H4 (cell line): ENCODE data around the gene PTPRU. TPM values are rescaled to one million over a fixed set of nuclear protein-coding genes. Genes with fewer than 3 reads are reported as not detected.
"Not testable (repeated sequence)": the region's sequence is repeated elsewhere in the genome, so short reads cannot be mapped to it uniquely, and the experiment has no call there.

Experiments
- DNase-seq: peaks from one replicate; pipeline ENCODE4 v3.0.0-alpha.2; 2015; ENCODE audit warnings: low spot score
- total RNA-seq: library from RNA; depleted of rRNA; stranded (reverse); fragments of >200 nt; shearing (Covaris generic); gene quantifications from 2 replicates; pipeline ENCODE4 v1.2.3, GENCODE V29; 2014

PTPRU gene
- total RNA-seq, 1 experiment from 2014 or later: 16.2 TPM

DNA sequence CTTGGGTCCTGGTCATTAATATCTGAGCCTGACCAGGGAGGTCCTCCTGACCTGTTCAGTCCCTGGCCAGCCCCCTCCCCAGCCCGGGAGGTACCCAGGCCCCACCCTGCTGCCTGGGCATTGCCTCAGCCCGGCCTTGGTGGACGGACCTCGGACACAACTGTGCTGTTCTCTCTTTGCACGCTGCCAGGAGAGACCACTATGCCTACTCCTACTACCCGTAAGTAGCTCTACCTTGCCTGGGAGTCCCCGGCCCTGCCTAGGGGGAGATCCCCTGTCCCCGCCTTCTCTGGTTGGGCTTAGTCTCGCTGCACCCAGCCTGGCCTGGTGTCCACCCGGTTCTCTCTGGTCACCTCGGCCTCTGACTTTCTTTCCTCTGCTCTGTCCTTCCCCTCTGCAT lies 53.2 kb downstream of the PTPRU start:
- DNase-seq: no peak

DNA sequence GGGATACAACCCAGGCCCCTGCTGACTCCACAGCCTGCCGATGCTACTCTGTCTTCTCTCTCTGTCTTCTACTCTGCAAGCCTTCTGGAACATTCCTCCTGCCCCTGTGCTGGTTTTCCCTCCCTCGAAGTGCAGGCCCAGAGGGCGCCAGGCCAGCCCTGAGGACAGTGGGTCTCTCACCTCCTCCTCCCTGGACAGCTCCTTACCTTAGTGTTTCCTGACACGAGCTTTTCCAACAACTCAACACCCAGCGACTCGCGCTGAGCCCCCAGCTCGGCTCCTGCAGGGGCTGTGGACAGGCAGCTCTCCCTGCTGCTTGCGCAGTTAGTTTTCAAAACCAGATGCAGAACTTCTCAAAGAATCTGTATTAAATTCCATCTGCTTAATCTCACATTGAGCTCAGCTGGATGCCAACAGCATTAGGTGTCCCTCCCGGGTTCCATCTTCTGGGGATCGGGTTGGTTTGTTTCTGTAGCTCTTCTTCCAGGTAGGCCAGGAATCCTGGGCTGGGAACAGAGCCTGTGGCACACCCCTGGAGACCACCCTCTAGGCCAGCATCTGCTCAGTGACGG lies 54.2 kb downstream of the PTPRU start:
- no peak for DNase-seq

DNA sequence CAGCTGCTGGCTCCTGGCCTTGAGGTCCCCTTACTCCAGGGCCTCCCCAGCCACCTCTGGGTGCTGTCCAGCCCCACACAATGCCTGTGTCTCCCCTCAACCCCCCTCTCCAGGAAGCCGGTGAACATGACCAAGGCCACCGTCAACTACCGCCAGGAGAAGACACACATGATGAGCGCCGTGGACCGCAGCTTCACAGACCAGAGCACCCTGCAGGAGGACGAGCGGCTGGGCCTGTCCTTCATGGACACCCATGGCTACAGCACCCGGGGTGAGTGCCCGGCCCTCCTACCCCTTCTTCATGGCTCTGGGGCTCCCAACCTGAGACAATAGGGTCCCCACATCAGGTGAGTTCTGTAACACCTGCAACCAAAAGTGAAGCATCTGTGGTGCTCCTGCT lies 55.4 kb downstream of the PTPRU start:
- no peak for DNase-seq

DNA sequence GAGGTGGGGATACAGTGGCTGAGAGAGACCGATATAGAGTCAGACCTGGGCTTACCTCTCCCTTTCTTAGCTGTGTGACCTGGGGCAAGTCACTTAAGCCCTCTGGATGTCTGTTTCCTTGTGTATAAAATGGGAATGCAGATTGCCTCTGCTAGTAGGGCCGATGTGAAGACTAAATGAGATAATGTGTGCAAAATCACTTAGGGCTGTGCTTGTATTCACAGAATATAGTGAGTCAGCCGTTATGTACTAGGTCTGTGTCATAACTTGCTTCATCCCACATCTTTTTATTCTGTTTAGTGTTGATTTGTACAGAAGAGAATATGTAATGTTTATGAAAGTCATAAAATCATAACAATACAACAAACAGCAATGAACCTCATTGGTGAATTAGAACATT lies 56.0 kb downstream of the PTPRU start:
- no peak for DNase-seq

DNA sequence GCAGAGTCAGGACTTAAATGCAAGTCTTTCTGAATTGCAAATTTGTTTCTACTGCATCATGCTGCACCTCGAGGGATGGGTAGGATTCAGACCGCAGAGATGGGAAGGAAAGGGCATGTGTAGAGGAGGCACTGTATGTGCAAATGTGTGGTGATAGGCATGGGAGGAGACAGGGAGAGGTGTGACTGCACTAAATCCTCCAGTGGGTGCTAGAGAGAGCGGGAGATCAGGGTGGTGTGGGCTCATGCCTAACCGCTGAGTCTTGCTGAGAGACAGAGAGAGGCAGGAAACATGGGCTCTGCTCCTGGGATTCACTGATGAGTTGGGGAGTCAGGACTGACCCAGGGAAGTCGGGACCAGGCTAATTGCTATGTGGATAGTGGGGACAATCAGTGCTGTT lies 61.1 kb downstream of the PTPRU start:
- DNase-seq: no peak

DNA sequence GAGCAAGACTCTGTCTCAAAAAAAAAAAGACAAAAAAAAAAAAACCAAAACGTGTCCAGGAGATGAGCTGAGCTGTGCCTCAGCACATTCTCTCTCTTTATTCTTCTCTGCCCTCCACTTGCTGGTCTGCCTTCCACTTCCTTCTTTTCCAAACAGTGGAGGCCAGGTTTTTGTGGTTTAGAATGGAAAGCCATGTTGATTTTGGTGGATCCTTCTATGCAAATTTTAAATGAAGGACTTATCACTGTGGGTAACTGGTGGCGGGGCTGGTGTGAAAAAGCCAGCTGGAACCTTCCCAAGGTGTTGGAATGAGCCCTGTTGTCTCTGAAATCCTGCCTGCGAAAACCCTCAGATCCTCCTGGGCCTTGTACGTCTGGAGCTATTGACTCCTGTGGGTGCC lies 61.9 kb downstream of the PTPRU start:
- DNase-seq: no peak

DNA sequence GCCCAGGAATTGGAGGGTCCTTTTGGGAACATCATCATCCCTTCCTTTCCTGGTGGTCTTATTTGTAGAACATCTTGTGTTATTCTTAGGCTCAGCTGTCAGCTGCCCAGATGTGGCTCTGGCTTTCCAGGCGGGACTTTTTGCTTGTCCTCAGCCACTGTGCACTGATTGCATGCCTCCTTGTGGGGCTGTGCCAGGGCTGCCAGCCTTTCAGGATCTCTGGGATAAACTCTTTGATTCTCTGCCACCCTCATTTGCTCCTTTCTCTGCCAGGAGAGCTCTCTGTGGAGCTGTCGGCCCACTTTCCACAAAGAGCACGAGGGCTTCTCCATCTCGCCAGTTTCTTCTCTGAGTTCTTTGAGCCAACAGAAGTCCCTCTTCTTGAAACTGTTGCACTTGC lies 63.1 kb downstream of the PTPRU start:
- no peak for DNase-seq

DNA sequence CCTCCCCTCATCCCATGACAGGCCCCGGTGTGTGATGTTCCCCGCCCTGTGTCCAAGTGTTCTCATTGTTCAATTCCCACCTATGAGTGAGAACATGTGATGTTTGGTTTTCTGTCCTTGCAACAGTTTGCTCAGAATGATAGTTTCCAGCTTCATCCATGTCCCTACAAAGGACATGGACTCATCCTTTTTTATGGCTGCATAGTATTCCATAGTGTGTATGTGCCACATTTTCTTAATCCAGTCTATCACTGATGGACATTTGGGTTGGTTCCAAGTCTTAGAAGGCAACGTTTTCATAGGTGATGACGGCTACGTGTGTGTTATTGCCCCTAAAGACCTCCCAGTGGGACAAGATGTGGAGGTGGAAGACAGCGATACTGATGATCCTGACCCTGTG lies 65.4 kb downstream of the PTPRU start:
- not testable (repeated sequence) for DNase-seq

DNA sequence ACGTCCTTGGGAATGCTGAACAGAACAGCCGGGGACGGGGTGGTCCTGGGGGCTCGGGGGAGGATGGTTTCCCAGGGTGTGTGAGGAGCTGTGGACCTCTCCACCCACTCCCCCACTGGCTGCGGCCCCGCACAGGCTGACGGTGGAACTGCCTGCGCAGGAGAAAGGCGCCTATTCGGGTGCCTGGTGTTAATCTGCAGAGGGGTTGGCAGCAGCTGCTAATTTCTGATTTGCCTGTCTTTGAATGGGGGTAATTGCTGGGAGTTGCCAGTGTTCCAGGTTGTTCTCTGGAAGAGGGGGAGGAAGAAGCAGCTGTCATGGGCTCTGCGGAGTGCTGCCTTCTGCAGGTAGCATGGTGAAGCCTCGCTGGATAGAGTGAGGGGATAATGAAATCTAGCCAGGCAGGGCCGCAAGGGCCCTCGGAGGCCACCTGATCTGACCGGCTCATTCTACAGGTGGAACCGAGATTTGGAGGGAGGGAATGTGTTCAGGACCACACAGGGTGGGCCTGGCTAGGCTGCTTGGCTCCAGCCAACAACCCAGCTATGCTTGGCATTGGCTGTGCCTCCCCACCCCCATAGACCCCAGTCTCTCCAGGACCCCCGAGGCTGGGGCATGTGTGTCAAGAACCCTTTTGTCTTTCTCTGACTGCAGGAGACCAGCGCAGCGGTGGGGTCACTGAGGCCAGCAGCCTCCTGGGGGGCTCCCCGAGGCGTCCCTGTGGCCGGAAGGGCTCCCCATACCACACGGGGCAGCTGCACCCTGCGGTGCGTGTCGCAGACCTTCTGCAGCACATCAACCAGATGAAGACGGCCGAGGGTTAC lies 67.1 kb downstream of the PTPRU start:
- no peak for DNase-seq

DNA sequence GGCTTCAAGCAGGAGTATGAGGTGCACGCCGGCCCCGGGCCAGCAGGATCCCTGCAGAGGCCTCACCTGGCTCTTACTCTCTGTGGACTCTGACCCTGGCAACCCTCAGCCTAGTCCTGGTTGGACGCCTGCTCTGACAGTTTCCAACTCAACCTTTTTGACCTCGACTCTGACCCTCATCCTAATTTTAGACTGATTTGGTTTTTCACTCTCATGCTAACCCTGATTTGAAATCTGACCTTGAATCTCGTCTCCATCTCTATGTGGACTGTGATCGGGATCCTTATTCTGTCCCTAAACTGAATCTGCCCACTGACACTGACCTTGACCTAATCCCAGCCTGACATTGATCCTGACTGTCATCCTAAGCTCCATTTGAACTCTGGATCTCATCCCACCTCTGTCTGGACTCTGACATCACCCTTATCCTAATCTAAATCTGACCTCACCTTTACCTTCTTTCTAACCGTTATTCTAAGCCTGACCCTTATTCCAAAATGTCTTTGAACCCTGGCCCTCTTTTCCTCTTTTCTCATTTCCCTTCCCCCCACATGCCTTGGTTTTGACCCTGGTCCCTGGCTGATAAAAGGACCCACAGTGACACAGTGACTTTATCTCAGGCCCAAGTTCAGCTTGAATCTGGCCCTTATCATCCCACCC lies 67.8 kb downstream of the PTPRU start:
- no peak for DNase-seq

DNA sequence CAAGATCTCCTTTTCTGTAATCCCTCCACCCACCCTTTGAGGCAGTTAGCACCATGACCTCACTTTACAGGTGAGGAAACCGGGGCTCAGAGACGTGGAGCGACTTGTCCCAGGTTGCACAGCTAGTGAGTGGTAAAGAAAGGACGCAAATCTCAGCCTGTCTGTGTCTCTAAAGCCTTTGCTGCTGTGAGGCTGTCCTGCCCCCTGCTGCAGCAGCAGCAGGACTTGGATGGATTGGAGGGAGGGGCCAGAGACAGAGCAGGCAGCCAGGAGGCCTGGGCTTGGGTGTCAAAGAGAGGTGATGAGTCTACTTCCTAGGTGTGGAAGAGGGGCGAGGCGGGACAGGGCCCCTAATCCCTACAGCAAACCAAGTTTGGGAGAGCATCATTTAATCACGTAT lies 69.6 kb downstream of the PTPRU start:
- DNase-seq: no peak

DNA sequence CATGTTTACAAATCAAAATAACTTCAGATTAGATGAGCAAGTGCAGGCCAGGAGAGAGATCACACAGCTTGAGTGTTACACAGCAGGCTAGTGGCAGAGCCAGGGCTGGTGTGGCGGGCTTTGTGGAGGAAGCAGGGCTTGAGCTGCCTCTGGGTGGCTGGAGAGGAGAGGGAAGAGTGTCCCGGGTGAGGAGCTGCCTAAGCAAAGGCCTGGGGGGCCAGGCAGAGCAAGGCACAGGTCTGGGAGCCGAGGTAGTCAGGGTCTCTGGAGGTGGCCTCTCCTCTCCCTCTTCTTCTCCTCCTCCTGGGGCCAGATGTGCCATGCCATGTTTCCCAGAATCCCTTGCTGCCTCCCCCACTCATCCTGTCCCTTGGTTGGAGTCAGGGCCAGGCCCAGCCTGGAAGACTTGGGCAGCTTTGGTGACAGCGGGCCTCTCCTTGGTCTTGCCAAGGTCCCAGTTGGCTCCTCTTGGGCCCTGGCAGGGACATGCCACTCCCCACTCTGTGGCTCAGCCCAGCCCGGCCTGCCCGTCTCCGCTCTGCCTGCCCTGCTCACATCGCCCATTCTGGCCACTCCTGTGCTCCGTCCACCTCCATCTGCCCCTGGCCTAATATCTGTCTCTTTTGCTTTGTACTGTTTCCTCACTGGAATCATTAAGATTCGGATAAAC lies 70.3 kb downstream of the PTPRU start:
- no peak for DNase-seq

DNA sequence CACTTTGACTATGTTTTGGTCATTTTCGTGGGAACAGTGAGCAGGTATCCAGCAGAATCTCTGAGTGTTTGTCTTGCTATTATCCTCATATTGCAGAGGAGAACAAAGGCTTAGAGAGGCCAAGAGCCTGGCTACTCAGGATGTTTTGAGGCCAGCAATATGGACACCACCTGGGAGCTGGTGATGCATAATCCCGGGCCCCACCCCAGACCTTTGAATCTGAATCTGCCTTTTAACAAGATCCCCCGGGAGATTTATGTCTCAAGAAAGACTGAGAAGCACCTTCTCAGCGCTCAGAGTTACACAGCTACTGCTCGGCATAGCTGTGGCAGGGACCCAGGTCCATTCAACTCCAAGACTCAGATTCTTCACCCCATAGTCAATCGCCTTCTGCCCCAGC lies 72.8 kb downstream of the PTPRU start:
- no peak for DNase-seq

DNA sequence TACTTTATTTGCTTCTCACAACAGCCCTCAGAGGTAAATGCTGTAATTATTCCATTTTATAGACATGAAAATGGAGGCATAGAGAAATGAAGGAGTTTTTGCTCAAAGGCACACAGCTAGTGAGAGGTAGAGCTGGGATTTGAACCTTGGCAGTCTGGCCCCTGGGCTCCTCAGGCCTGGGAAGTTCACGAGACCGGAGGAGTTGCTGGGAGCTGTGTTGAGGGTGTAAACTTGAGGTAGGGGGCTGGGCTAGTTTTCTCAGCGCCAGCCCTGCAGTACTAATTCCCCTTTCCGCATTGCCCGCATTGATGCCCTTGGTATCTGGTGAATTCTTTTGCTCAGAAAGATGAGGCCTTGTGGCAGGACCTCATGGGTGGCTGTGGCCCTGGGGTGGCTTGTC lies 73.3 kb downstream of the PTPRU start:
- no peak for DNase-seq

DNA sequence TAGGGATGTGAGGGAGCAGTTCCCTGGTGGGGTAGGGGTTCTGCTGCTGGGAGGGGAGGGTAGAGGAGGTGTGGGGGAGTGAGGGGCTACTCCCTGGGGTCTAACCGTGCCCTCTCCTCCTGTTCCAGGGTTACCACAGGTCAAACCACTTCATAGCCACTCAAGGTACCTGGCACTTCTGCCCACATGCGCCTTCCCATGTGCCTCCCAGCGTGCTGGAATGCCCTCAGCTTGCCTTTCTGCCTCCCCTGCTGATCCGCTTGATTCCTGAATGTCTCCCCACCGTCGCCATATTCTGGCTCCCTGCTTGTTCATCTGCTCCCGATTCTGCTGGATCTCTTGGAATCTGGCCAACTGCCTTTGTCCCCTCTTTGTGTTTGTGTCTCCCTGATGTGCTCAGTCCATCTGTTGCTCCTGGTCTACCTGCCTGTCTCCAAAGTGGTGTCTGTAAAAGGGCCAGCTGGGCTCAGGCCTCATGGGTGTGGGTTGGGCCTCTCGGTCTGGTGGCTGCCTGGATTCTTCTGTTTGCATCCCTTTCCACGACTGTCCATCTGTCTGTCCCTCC lies 74.4 kb downstream of the PTPRU start:
- no peak for DNase-seq

DNA sequence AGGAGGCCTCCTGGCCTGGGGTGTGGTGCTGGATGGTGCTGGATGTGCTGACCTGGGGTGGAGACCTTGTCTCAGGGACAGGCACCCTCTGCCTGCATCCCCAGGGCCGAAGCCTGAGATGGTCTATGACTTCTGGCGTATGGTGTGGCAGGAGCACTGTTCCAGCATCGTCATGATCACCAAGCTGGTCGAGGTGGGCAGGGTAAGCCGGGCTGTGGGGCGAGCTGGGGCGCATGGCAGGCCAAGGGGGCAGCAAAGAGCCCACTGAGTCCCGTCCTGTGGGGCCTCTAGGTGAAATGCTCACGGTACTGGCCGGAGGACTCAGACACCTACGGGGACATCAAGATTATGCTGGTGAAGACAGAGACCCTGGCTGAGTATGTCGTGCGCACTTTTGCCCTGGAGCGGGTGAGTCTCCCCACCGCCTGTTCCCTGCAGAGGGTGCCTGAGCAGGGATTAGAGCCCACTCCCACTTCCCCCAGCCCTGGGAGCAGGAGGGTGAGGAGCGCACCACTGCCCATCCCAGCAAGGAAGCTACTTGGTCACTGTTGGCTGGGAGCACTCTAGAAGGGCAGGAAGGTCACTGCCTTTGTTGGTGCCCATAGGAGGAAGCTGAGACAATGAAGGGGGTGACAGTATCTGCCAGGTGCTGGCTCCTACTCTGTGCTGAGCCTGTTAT lies 75.2 kb downstream of the PTPRU start:
- DNase-seq: no peak

DNA sequence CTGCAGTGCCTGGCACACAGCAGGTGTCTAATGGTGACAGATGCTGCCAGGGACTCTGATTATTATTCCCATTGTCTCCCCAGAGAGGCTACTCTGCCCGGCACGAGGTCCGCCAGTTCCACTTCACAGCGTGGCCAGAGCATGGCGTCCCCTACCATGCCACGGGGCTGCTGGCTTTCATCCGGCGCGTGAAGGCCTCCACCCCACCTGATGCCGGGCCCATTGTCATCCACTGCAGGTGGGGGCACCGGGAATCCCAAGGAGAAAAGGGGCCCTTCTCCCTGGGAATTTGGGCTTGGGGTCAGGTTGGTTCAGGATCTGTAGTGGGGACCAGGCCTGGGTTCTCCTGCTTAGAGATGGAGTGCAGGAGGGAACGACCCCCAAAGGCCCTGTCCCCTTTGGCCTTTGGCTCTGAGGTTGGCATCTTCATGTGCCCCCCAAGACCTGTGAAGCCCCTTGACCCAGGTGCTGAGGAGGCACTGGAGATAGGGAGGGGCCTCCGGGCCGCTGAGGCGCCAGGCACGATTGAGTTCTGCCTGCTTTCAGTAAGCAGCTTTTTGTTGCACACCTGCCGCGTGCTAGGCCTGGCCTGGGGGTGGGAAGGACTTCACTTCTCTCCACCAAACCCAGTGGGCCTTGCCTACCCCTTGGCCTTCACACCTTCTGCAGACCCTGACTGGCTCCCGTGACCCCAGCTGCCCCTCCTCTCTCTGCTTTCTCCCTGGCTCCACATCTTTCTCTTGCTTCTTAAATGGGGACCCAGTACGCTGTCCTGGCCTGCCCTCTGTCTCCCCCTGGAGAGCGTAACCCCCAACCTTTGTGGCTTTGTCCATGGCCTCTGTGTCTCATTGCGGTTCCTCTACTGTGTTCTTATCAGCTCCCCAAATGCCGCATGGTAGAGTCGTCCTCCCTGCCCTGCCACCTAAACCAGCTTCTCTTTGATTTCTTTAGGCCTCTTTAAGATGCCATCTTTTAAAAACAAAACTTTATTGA lies 76.4 kb downstream of the PTPRU start:
- no peak for DNase-seq

DNA sequence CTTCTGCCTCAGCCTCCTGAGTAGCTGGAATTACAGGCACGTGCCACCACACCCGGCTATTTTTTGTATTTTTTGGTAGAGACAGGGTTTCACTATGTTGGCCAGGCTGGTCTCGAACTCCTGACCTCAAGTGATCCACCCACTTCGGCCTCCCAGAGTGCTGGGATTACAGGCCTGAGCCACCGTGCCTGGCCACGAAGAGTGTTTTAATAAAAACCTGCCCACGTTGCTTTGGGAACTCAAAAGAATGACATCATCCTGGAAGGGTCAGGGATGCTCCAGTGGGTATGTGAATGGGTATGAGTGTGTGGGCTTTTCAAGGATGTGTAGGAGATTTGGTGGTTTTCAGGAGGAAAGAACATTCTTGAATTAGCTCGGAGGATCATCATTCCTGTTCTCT lies 78.4 kb downstream of the PTPRU start:
- DNase-seq: not testable (repeated sequence)

DNA sequence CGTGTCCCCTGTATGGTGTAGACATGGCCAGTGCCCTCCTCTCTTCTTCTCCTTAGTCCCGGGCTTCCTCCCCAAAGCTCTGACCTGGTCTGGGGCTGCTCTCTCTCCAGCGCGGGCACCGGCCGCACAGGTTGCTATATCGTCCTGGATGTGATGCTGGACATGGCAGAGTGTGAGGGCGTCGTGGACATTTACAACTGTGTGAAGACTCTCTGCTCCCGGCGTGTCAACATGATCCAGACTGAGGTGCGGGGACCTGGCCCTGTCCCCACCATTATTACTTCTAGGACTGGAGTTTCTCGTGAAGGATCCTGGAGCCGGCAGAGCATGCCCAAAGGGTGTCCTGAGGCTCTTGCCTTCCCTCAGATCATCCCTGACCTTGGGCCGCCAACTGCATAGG lies 78.9 kb downstream of the PTPRU start:
- no peak for DNase-seq

DNA sequence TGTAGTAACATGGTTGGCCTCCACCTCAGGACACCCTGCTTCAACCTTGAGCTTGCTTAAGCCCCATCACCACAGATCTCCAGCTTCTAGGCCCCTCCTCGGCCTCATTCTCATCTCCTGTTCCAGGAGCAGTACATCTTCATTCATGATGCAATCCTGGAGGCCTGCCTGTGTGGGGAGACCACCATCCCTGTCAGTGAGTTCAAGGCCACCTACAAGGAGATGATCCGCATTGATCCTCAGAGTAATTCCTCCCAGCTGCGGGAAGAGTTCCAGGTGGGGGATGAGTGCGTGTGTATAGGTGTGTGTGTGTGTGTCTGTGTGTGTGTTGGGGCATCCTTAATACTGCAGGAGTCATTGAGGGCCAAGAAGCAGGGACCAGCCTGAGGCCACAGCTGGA lies 79.6 kb downstream of the PTPRU start:
- DNase-seq: no peak
